HG03175 (cell line): ENCODE measurements around the gene AVPR1A.
"Not testable (repeated sequence)": the region's sequence is repeated elsewhere in the genome, so short reads cannot be mapped to it uniquely, and the experiment has no call there.

ENCODE experiments used
- ATAC-seq: cut with Tn5 transposase; IDR thresholded peaks from one replicate; pipeline ENCODE4 v1.9.1; 2021; ENCODE audit warnings: mild to moderate bottlenecking, moderate library complexity; ENCODE audit not compliant: unreplicated experiment

AVPR1A gene

GRCh38 chr12:63150713-63151622, at the start of gene AVPR1A:
Gene AVPR1A (minus strand): TSS chr12:63151201. CDS start chr12:63150836, 365 bp downstream.
- ATAC-seq: no peak

GRCh38 chr12:63196168-63196567, 45.2 kb upstream of the AVPR1A start:
- no peak for ATAC-seq

GRCh38 chr12:63179224-63179623, 28.2 kb upstream of the AVPR1A start:
- no peak for ATAC-seq

- ATAC-seq: no peak
Measured at GRCh38 chr12:63170321-63170720, 19.3 kb upstream of the AVPR1A start.

GRCh38 chr12:63167741-63168140, 16.7 kb upstream of the AVPR1A start:
- ATAC-seq: not testable (repeated sequence)

- no peak for ATAC-seq
Measured at GRCh38 chr12:63164911-63165310, 13.9 kb upstream of the AVPR1A start.

GRCh38 chr12:63163541-63163940, 12.5 kb upstream of the AVPR1A start:
- no peak for ATAC-seq

GRCh38 chr12:63155375-63155774, 4.4 kb upstream of the AVPR1A start:
- no peak for ATAC-seq

GRCh38 chr12:63154560-63154959, 3.6 kb upstream of the AVPR1A start:
- ATAC-seq: no peak

GRCh38 chr12:63152321-63152700, 1.3 kb upstream of the AVPR1A start:
- no peak for ATAC-seq

- peak; percentile 73 for ATAC-seq
Measured at GRCh38 chr12:63151623-63152320, 771 bp upstream of the AVPR1A start.

GRCh38 chr12:63149909-63150712, 890 bp downstream of the AVPR1A start:
- no peak for ATAC-seq

GRCh38 chr12:63144556-63144955, 6.4 kb downstream of the AVPR1A start:
- no peak for ATAC-seq

GRCh38 chr12:63138488-63138887, 12.5 kb downstream of the AVPR1A start:
- ATAC-seq: no peak

GRCh38 chr12:63133981-63134380, 17.0 kb downstream of the AVPR1A start:
- no peak for ATAC-seq

- ATAC-seq: no peak
Measured at GRCh38 chr12:63132201-63132600, 18.8 kb downstream of the AVPR1A start.

- no peak for ATAC-seq
Measured at GRCh38 chr12:63129927-63130326, 21.1 kb downstream of the AVPR1A start.

- ATAC-seq: no peak
Measured at GRCh38 chr12:63124778-63125177, 26.2 kb downstream of the AVPR1A start.

- peak; percentile 57 for ATAC-seq
Measured at GRCh38 chr12:63103494-63104131, 47.4 kb downstream of the AVPR1A start.

- ATAC-seq: no peak
Measured at GRCh38 chr12:63101920-63102319, 49.1 kb downstream of the AVPR1A start.

GRCh38 chr12:63098851-63099250, 52.1 kb downstream of the AVPR1A start:
- no peak for ATAC-seq
